Testis (tissue), 3 donors: Measurements from ENCODE around the gene TRPV5. TPM values are rescaled to one million over a fixed set of nuclear protein-coding genes. Genes with fewer than 3 reads are reported as not detected.
A peak's percentile ranks its signal among the peaks of the same experiment; 100 is the strongest.

Experiments used
- DNase-seq: peaks from one replicate; pipeline ENCODE4 v3.0.0-alpha.2; 2019
- H3K27ac ChIP-seq, 2 donors: fragments of 200-600 bp; sonication (generic); one replicate each; pipeline ENCODE4 v1.5.1; 2019
- H3K27me3 ChIP-seq: fragments of 200-600 bp; sonication (generic); one replicate; pipeline ENCODE4 v1.5.1; 2019
- H3K36me3 ChIP-seq: fragments of 200-600 bp; sonication (generic); one replicate; pipeline ENCODE4 v1.5.1; 2017; ENCODE audit warnings: low read depth; ENCODE audit errors: missing control alignments
- H3K4me1 ChIP-seq: fragments of 200-600 bp; sonication (generic); one replicate; pipeline ENCODE4 v1.5.1; 2019
- H3K4me3 ChIP-seq, 2 donors: fragments of 200-600 bp; sonication (generic); one replicate each; pipeline ENCODE4 v1.5.1; 2017 to 2019
- H3K9me3 ChIP-seq: fragments of 200-600 bp; sonication (generic); one replicate; pipeline ENCODE4 v1.5.1; 2017
- POLR2A ChIP-seq: fragments of 450-650 bp; IDR thresholded peaks from one replicate; pipeline ENCODE4 v1.6.1; 2017; ENCODE audit warnings: antibody characterized with exemption, mild to moderate bottlenecking, moderate library complexity
- WGBS, 2 donors: methylation state at CpG; one replicate each; pipeline ENCODE4 v1.1.5; 2018; 5-methylcytosine and 5-hydroxymethylcytosine counted together
- intact Hi-C: fragments of 100-400 bp; cut with DNase I; formaldehyde crosslinking; loops from one replicate; pipeline ENCODE4 v1.15.1; 2023; ENCODE audit warnings: low total_unique reads
- polyA plus RNA-seq: library from polyadenylated mRNA; stranded (reverse); fragments of 350-450 nt; fragmentation: Illumina TruSeq; extraction: RNeasy Lipid Tissue Mini Kit (QIAGEN cat#74804); gene quantifications from one replicate; pipeline ENCODE4 v1.2.3, GENCODE V29; 2014; ENCODE audit warnings: low read depth, low replicate concordance; ENCODE audit not compliant: insufficient read depth
- total RNA-seq, 2 donors: library from RNA; depleted of rRNA; stranded (reverse); fragments of >200 nt; gene quantifications; one replicate each; pipeline ENCODE4 v1.2.3, GENCODE V29; 2016
- TF ChIP-seq, protein P1 (sequence below), 3 experiments: fragments of 450-650 bp in 2 of 3; fragments of 200-600 bp in 1 of 3; sonication (generic) in 1 of 3; IDR thresholded peaks; one replicate each; pipeline ENCODE4 v1.5.1; 2016 to 2019; ENCODE audit warnings: antibody characterized with exemption in 3 of 3, mild to moderate bottlenecking in 2 of 3, moderate library complexity in 1 of 3

TRPV5 gene
- total and polyA plus RNA-seq, 3 donors from 2014 or later: 0.57 to 2.1 (median 1.4) TPM

DNA sequence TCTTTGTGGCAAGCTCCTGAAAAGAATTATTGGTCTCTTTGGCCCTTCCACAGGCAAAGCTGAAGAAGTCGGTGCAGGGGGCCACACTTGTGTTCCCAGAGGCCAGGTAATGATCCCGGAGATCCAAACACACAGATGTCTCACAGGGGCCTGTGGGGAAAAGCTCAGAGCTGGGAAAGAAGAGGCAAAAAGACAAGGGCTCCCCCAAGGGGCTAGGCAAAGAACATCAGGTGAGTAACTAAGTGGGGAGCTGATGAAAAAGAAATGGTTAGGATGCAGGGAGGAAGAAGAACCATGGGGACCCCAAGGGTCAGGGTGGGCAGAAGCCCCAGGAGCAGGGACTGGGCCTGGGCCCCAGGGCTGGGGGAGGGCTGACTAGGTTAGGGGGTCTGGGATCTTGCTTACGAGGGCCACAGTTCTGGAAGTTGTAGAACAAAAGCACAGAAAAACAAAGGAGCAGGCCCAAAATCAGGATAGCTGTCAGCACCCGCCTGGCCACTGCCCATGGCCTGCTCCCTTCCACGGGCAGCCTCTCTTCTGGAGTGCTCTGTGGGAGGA is 27.5 kb upstream of the TRPV5 start:
- Histone ChIP-seq H3K9me3 (no peaks in the 10 kb centered on the region), H3K36me3 (no peaks in the 10 kb centered on the region), H3K27ac (no peak overlapping the region), H3K4me1 (peaks cover 11% of the 10 kb centered on the region), H3K4me3 (peak overlapping the region in 1 of 2 donors; percentile 58), H3K27me3 (no peaks in the 10 kb centered on the region)
- TF ChIP-seq, protein P1, sequence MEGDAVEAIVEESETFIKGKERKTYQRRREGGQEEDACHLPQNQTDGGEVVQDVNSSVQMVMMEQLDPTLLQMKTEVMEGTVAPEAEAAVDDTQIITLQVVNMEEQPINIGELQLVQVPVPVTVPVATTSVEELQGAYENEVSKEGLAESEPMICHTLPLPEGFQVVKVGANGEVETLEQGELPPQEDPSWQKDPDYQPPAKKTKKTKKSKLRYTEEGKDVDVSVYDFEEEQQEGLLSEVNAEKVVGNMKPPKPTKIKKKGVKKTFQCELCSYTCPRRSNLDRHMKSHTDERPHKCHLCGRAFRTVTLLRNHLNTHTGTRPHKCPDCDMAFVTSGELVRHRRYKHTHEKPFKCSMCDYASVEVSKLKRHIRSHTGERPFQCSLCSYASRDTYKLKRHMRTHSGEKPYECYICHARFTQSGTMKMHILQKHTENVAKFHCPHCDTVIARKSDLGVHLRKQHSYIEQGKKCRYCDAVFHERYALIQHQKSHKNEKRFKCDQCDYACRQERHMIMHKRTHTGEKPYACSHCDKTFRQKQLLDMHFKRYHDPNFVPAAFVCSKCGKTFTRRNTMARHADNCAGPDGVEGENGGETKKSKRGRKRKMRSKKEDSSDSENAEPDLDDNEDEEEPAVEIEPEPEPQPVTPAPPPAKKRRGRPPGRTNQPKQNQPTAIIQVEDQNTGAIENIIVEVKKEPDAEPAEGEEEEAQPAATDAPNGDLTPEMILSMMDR (IDR thresholded peaks at IDR 0.05): no peak
- no peak for TF ChIP-seq POLR2A
- WGBS, 2 donors: 78 to 79% methylated on average over 5 of the region's 5 CpGs
- no peak for DNase-seq
- intact Hi-C loops: no loop called here

DNA sequence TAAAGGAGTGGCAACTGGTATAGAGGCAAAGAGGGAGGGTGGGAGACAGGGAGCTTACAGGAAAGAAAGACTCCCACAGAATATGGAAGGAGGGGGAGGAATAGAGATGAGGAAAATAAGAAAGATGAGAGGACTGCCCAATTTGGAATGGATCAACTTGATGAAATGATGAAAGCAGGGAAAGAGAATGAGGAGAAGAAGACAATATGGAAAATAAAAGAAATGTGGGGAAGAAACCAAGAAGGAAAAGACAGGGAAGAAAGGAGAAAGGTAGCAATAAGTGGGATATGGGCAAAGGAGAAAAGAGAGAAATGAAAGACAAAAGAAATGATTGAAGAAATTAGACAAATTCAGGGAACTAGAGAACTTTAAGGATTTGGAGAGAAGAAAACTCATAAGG is 25.7 kb upstream of the TRPV5 start:
- Histone ChIP-seq H3K9me3 (no peaks in the 10 kb centered on the region), H3K4me1 (peaks cover 11% of the 10 kb centered on the region), H3K36me3 (no peaks in the 10 kb centered on the region), H3K27me3 (no peaks in the 10 kb centered on the region), H3K4me3 (no peak overlapping the region), H3K27ac (no peak overlapping the region)
- intact Hi-C loops: no loop called here
- TF ChIP-seq, protein P1 (IDR thresholded peaks at IDR 0.05): no peak
- no peak for DNase-seq

DNA sequence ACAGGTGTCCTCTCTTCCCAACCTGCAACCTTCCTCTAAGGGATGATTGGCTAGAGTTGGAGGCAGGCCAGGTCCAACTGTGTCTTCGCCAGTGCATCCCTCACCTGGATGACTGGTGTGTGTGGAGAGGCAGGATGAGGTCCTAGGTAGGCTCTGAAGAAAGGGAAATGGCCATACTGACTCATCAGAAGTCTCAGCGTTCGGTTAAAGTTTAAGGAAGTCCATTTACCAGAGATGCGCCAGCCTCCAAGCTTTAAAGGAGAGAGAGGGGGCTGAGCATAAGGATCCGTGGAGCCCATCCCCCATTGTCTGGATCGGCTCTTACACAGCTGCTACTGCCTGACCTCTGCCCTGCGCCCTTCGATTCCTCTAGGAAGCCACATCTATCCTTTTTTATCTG is 24.2 kb upstream of the TRPV5 start:
- no peaks in the 10 kb centered on the region for H3K9me3 ChIP-seq

DNA sequence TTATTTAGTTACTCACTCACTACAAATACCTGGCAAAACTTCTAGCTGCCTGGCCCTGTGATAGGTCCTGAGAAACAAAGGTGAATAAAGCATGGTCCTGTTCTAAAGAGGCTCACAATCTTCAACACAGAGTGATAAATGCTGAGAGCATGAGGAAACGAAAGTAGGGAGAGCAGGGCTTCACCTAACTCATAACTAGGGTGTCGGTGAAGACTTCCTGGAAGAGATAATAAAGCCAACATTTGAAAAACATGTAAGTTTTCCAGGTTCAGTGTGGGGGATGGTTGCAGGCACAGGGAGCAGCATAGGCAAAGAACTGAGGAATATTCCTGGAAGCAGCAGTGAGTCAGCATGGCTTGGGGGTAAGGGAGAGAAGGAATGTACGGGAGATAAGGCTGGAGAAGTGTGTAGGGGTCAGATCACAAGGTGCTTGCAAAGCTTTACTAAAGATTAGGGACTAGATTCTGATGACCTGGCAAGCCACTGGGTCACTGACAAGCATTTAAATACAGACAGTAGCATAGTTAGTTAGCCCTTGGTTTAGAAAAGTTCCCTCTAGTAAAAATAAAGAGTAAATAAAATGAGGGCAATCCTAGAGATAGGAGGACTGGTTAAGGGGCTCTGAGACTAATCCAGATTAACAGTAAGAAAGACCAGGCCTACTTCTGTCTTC is 23.5 kb upstream of the TRPV5 start:
- TF ChIP-seq POLR2A: no peak
- TF ChIP-seq, protein P1 (IDR thresholded peaks at IDR 0.05): no peak
- no peak for DNase-seq
- WGBS, 2 donors: 48 to 50% methylated on average over 3 of the region's 3 CpGs
- peaks cover 11% of the 10 kb centered on the region for H3K4me1 ChIP-seq
- H3K27ac ChIP-seq: no peak overlapping the region
- H3K27me3 ChIP-seq: no peaks in the 10 kb centered on the region
- no peak overlapping the region for H3K4me3 ChIP-seq
- H3K36me3 ChIP-seq: no peaks in the 10 kb centered on the region
- intact Hi-C loops: no loop called here
- H3K9me3 ChIP-seq: no peaks in the 10 kb centered on the region

More for the DNA sequence above, 24.2 kb upstream of the TRPV5 start:
- no peak for DNase-seq
- Histone ChIP-seq H3K27me3 (no peaks in the 10 kb centered on the region), H3K4me1 (peaks cover 11% of the 10 kb centered on the region), H3K4me3 (no peak overlapping the region), H3K36me3 (no peaks in the 10 kb centered on the region), H3K27ac (no peak overlapping the region)
- intact Hi-C loops: no loop called here
- 75 to 77% methylated on average over 8 of the region's 8 CpGs for WGBS, 2 donors
- TF ChIP-seq, protein P1 (IDR thresholded peaks at IDR 0.05): no peak

DNA sequence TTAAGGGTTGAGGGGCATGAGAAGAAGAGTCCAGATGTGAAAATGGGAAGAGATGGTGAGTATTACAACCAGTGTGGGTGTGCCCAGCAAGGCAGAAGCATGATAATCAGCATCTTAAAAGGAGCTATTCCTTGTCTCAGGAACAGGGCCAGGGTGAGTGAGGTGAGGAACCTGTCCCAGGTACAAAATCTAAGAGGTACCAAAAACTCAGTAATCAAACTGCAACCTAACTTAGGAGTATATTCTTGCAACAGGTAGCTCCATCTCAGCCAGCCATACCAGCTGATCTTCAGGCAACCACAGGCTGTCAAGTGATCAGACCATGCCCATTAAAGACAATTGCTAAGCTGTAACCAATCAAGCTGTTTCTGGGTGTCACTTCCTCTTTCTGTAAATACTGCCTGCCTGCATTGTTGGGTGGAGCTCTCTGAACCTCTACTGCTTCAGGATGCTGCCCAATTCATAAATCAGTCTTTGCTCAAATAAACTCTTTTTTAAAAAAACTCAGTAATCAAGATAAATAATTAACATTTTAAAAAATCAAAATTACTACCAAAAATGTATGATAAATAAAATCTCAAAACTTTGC is 21.2 kb upstream of the TRPV5 start:
- H3K36me3 ChIP-seq: no peaks in the 10 kb centered on the region
- TF ChIP-seq, protein P1 (IDR thresholded peaks at IDR 0.05): no peak
- no peak for TF ChIP-seq POLR2A
- H3K27ac ChIP-seq: no peak overlapping the region
- no peaks in the 10 kb centered on the region for H3K9me3 ChIP-seq
- no peak overlapping the region for H3K4me3 ChIP-seq
- no peak for DNase-seq
- no peaks in the 10 kb centered on the region for H3K27me3 ChIP-seq
- H3K4me1 ChIP-seq: peaks cover 11% of the 10 kb centered on the region
- intact Hi-C loops: no loop called here
